Left lung (tissue), 10 donors: ENCODE results near the gene THUMPD1. TPM values are rescaled to one million over a fixed set of nuclear protein-coding genes. Genes with fewer than 3 reads are reported as not detected.
"Not testable (repeated sequence)": the region's sequence is repeated elsewhere in the genome, so short reads cannot be mapped to it uniquely, and the experiment has no call there.

ENCODE experiments used
- ATAC-seq: fragments of 200-7000 bp; cut with Tn5 transposase; one replicate; pipeline ENCODE4 v1.9.1; 2020; ENCODE audit warnings: moderate library complexity
- DNase-seq, 4 donors: peaks; one replicate each; pipeline ENCODE4 v3.0.0-alpha.2; 2013 to 2020
- H3K27ac ChIP-seq, 2 donors: fragments of 200-600 bp; sonication (generic) in 1 of 2; one replicate each; pipeline versions ENCODE4 v1.5.0 to v1.8.0; 2020 to 2021
- H3K27me3 ChIP-seq, 2 donors: fragments of 200-600 bp; sonication (generic) in 1 of 2; one replicate each; pipeline versions ENCODE4 v1.5.0 to v1.8.0; 2020 to 2021
- H3K36me3 ChIP-seq, 2 donors: fragments of 200-600 bp; sonication (generic) in 1 of 2; one replicate each; pipeline versions ENCODE4 v1.5.0 to v1.8.0; 2020 to 2021
- H3K4me1 ChIP-seq, 2 donors: fragments of 200-600 bp; one replicate each; pipeline ENCODE4 v1.8.0; 2021
- H3K4me3 ChIP-seq, 2 donors: fragments of 200-600 bp; sonication (generic) in 1 of 2; one replicate each; pipeline versions ENCODE4 v1.5.0 to v1.8.0; 2020 to 2021; ENCODE audit warnings: mild to moderate bottlenecking in 1 of 2
- H3K9me3 ChIP-seq, 2 donors: fragments of 200-600 bp; sonication (generic) in 1 of 2; one replicate each; pipeline versions ENCODE4 v1.5.0 to v1.8.0; 2020 to 2021
- CTCF ChIP-seq, 2 donors: fragments of 200-600 bp; sonication (generic) in 1 of 2; IDR thresholded peaks; one replicate each; pipeline versions ENCODE4 v1.5.0 to v1.8.0; 2021; ENCODE audit warnings: antibody characterized with exemption in 2 of 2
- intact Hi-C, 2 donors: fragments of 100-400 bp; cut with DNase I; formaldehyde crosslinking; loops; one replicate each; pipeline versions ENCODE4 v1.11.2 to v1.14.2; 2022
- polyA plus RNA-seq, 6 donors: library from polyadenylated mRNA; unstranded; fragments of 120-200 nt; gene quantifications; one replicate each; pipeline ENCODE4 v1.2.1, GENCODE V29; 2013; ENCODE audit not compliant: insufficient read length in 6 of 6
- total RNA-seq, 2 donors: library from RNA; stranded (reverse); fragmentation: NEBNext Ultra II Directional; extraction: Animal tissue kit (Norgen Biotek cat#: 25700); gene quantifications; one replicate each; pipeline ENCODE4 v1.2.1, GENCODE V29; 2021
- donor health status: DM: no; HTN: yes; CAD: no.
- donor health status: DM: no; HTN: no; CAD: no.

THUMPD1 gene
- total and polyA plus RNA-seq, 8 donors = 31.0 to 87.8 (median 75.3) TPM

- no peaks in the 10 kb centered on the region for H3K36me3 ChIP-seq
- H3K4me3 ChIP-seq = no peak overlapping the region
- H3K4me1 ChIP-seq = peaks cover 0 to 3% of the 10 kb centered on the region in 2 donors
- H3K27ac ChIP-seq = peak overlapping the region; percentile 81 to 88
- no peak for DNase-seq
- H3K9me3 ChIP-seq = no peaks in the 10 kb centered on the region
- intact Hi-C loops = no loop called here
- no peak for TF ChIP-seq CTCF (IDR thresholded peaks at IDR 0.05)
- ATAC-seq = no peak
- H3K27me3 ChIP-seq = no peaks in the 10 kb centered on the region
These were observed 20.9 kb upstream of the THUMPD1 start for GRCh38 chr16:20762404-20763123.

GRCh38 chr16:20761175-20761574 is 19.6 kb upstream of the THUMPD1 start:
- Histone ChIP-seq H3K36me3 (no peaks in the 10 kb centered on the region), H3K27ac (no peak overlapping the region), H3K4me3 (no peak overlapping the region), H3K4me1 (peaks cover 0 to 3% of the 10 kb centered on the region in 2 donors), H3K27me3 (no peaks in the 10 kb centered on the region), H3K9me3 (no peaks in the 10 kb centered on the region)
- ATAC-seq (no peak), DNase-seq (no peak)
- no peak for TF ChIP-seq CTCF (IDR thresholded peaks at IDR 0.05)
- intact Hi-C loops = no loop called here

- Histone ChIP-seq H3K4me1 (peaks cover 0 to 3% of the 10 kb centered on the region in 2 donors), H3K27me3 (no peaks in the 10 kb centered on the region), H3K4me3 (no peak overlapping the region), H3K27ac (no peak overlapping the region), H3K36me3 (no peaks in the 10 kb centered on the region), H3K9me3 (no peaks in the 10 kb centered on the region)
- TF ChIP-seq CTCF (IDR thresholded peaks at IDR 0.05) = no peak
- ATAC-seq (no peak), DNase-seq (no peak)
- intact Hi-C loops = no loop called here
These were observed 18.7 kb upstream of the THUMPD1 start for GRCh38 chr16:20760346-20760745.

GRCh38 chr16:20755799-20756198 is 14.2 kb upstream of the THUMPD1 start:
- H3K27me3 ChIP-seq, H3K9me3 ChIP-seq, ATAC-seq, intact Hi-C loops, H3K4me3 ChIP-seq, H3K36me3 ChIP-seq, H3K4me1 ChIP-seq, DNase-seq, H3K27ac ChIP-seq: not testable (repeated sequence)

GRCh38 chr16:20755238-20755637 is 13.6 kb upstream of the THUMPD1 start:
- ATAC-seq = no peak
- Histone ChIP-seq H3K4me3 (no peak overlapping the region), H3K36me3 (no peaks in the 10 kb centered on the region), H3K27me3 (no peaks in the 10 kb centered on the region), H3K27ac (no peak overlapping the region), H3K4me1 (no peaks in the 10 kb centered on the region), H3K9me3 (no peaks in the 10 kb centered on the region)
- intact Hi-C loops = no loop called here
- no peak for TF ChIP-seq CTCF (IDR thresholded peaks at IDR 0.05)
- DNase-seq = no peak

GRCh38 chr16:20753727-20754126 is 12.1 kb upstream of the THUMPD1 start:
- ATAC-seq (no peak), DNase-seq (no peak)
- H3K27me3 ChIP-seq = no peaks in the 10 kb centered on the region
- intact Hi-C loops = no loop called here
- no peaks in the 10 kb centered on the region for H3K36me3 ChIP-seq
- no peak overlapping the region for H3K27ac ChIP-seq
- H3K9me3 ChIP-seq = no peaks in the 10 kb centered on the region
- H3K4me3 ChIP-seq = no peak overlapping the region
- H3K4me1 ChIP-seq = no peaks in the 10 kb centered on the region
- TF ChIP-seq CTCF (IDR thresholded peaks at IDR 0.05) = no peak
